Cerebellar nuclear complex (tissue), 1 donor: ENCODE results near the gene TRAPPC3L.

Experiments used
- DNase-seq, 2 experiments: peaks; one replicate each; lab custom pipeline; 2025; lab: John Stamatoyannopoulos, UW

Gene TRAPPC3L

GRCh38 chr6:116465246-116465645, 80.2 kb downstream of the TRAPPC3L start:
- no peak for DNase-seq

- no peak for DNase-seq
Observed at GRCh38 chr6:116463301-116463700, 82.2 kb downstream of the TRAPPC3L start.

- DNase-seq = no peak
Observed at GRCh38 chr6:116461932-116462885, 83.3 kb downstream of the TRAPPC3L start.

- no peak for DNase-seq
Observed at GRCh38 chr6:116461331-116461931, 84.1 kb downstream of the TRAPPC3L start, which contains the start of gene CALHM6. Gene CALHM6, plus strand, starts transcription at chr6:116461375. Its CDS starts 555 bp downstream, at chr6:116461930.

GRCh38 chr6:116459927-116460326, 85.6 kb downstream of the TRAPPC3L start:
- no peak for DNase-seq

GRCh38 chr6:116458264-116458663, 87.2 kb downstream of the TRAPPC3L start:
- DNase-seq = no peak

- no peak for DNase-seq
Observed at GRCh38 chr6:116456927-116457326, 88.6 kb downstream of the TRAPPC3L start.

GRCh38 chr6:116456106-116456505, 89.4 kb downstream of the TRAPPC3L start:
- DNase-seq = no peak

- no peak for DNase-seq
Observed at GRCh38 chr6:116452531-116452930, 93.0 kb downstream of the TRAPPC3L start.

- no peak for DNase-seq
Observed at GRCh38 chr6:116451916-116452315, 93.6 kb downstream of the TRAPPC3L start.

GRCh38 chr6:116450769-116451740, 94.4 kb downstream of the TRAPPC3L start:
- DNase-seq = no peak

GRCh38 chr6:116450185-116450710, 95.2 kb downstream of the TRAPPC3L start:
- no peak for DNase-seq

GRCh38 chr6:116449565-116449964, 95.9 kb downstream of the TRAPPC3L start:
- no peak for DNase-seq

- no peak for DNase-seq
Observed at GRCh38 chr6:116447496-116448011, 97.9 kb downstream of the TRAPPC3L start.

- DNase-seq = no peak
Observed at GRCh38 chr6:116447052-116447451, 98.4 kb downstream of the TRAPPC3L start.

- no peak for DNase-seq
Observed at GRCh38 chr6:116446399-116446798, 99.1 kb downstream of the TRAPPC3L start.

- DNase-seq = no peak
Observed at GRCh38 chr6:116445102-116445501, 100.4 kb downstream of the TRAPPC3L start.
